Ishikawa (cell line): ENCODE results near the gene CARNS1.
A peak's percentile ranks its signal among the peaks of the same experiment; 100 is the strongest.

Experiments used
- CEBPB ChIP-seq: IDR thresholded peaks from 2 replicates; pipeline ENCODE4 v1.6.1; 2012
- CREB1 ChIP-seq: IDR thresholded peaks from 2 replicates; pipeline ENCODE4 v1.6.1; 2012; ENCODE audit warnings: low read depth
- EGR1 ChIP-seq: IDR thresholded peaks from 2 replicates; pipeline ENCODE4 v1.6.1; 2012
- EP300 ChIP-seq: IDR thresholded peaks from 2 replicates; pipeline ENCODE4 v1.6.1; 2012; ENCODE audit warnings: borderline replicate concordance
- FOXM1 ChIP-seq: IDR thresholded peaks from 2 replicates; pipeline ENCODE4 v1.6.1; 2012; ENCODE audit warnings: low read depth, borderline replicate concordance
- MAX ChIP-seq: IDR thresholded peaks from 2 replicates; pipeline ENCODE4 v1.6.1; 2012
- NFIC ChIP-seq: IDR thresholded peaks from 2 replicates; pipeline ENCODE4 v1.6.1; 2012
- RAD21 ChIP-seq: IDR thresholded peaks from 2 replicates; pipeline ENCODE4 v1.6.1; 2012; ENCODE audit warnings: low read depth
- REST ChIP-seq: IDR thresholded peaks from 2 replicates; pipeline ENCODE4 v1.6.1; 2012; ENCODE audit warnings: low read depth, mild to moderate bottlenecking
- TAF1 ChIP-seq: IDR thresholded peaks from 2 replicates; pipeline ENCODE4 v1.6.1; 2012; ENCODE audit warnings: low read depth, mild to moderate bottlenecking
- TCF12 ChIP-seq: IDR thresholded peaks from 2 replicates; pipeline ENCODE4 v1.6.1; 2012; ENCODE audit warnings: low read depth
- TEAD4 ChIP-seq: IDR thresholded peaks from 2 replicates; pipeline ENCODE4 v1.6.1; 2012
- USF1 ChIP-seq: IDR thresholded peaks from 2 replicates; pipeline ENCODE4 v1.6.1; 2012
- YY1 ChIP-seq: IDR thresholded peaks from 2 replicates; pipeline ENCODE4 v1.6.1; 2012; ENCODE audit warnings: low read depth
- ZBTB7A ChIP-seq: IDR thresholded peaks from 2 replicates; pipeline ENCODE4 v1.6.1; 2012; ENCODE audit warnings: low read depth

CARNS1 gene

GRCh38 chr11:67463186-67463585 lies 47.7 kb downstream of the CARNS1 start:
- TF ChIP-seq MAX = no peak
- TF ChIP-seq TEAD4 = no peak
- no peak for TF ChIP-seq EP300
- TF ChIP-seq YY1 = no peak
- no peak for TF ChIP-seq EGR1
- no peak for TF ChIP-seq NFIC
- no peak for TF ChIP-seq FOXM1
- no peak for TF ChIP-seq CREB1
- no peak for TF ChIP-seq TCF12
- no peak for TF ChIP-seq REST
- no peak for TF ChIP-seq USF1
- TF ChIP-seq RAD21 = no peak
- TF ChIP-seq CEBPB = no peak

GRCh38 chr11:67463680-67464410 lies 48.4 kb downstream of the CARNS1 start:
- TF ChIP-seq REST (no peak), TCF12 (no peak), FOXM1 (no peak), YY1 (no peak), RAD21 (no peak), TEAD4 (no peak), NFIC (no peak), TAF1 (no peak), CEBPB (no peak), EP300 (no peak), USF1 (no peak), MAX (no peak; the same call in 1 of the 2 replicates), ZBTB7A (no peak), CREB1 (no peak), EGR1 (no peak)

GRCh38 chr11:67464411-67465188 lies 49.1 kb downstream of the CARNS1 start:
- TF ChIP-seq RAD21 = no peak
- TF ChIP-seq EP300 = no peak
- no peak for TF ChIP-seq CREB1
- no peak for TF ChIP-seq TEAD4
- peak; percentile 72 for TF ChIP-seq MAX
- TF ChIP-seq TAF1 = peak; percentile 86
- peak; percentile 31; the same call in 1 of the 2 replicates for TF ChIP-seq EGR1
- peak; percentile 94 for TF ChIP-seq ZBTB7A
- no peak for TF ChIP-seq REST
- peak; percentile 91 for TF ChIP-seq USF1
- peak; percentile 39; the same call in 1 of the 2 replicates for TF ChIP-seq TCF12
- no peak for TF ChIP-seq FOXM1
- TF ChIP-seq CEBPB = no peak
- no peak for TF ChIP-seq NFIC
- TF ChIP-seq YY1 = peak; percentile 86
